Measurements from ENCODE around the gene FAM118B. TPM values are rescaled to one million over a fixed set of nuclear protein-coding genes. Genes with fewer than 3 reads are reported as not detected.

FAM118B gene
- total RNA-seq, 1 donor from 2014 or later = 20.7 TPM

DNA sequence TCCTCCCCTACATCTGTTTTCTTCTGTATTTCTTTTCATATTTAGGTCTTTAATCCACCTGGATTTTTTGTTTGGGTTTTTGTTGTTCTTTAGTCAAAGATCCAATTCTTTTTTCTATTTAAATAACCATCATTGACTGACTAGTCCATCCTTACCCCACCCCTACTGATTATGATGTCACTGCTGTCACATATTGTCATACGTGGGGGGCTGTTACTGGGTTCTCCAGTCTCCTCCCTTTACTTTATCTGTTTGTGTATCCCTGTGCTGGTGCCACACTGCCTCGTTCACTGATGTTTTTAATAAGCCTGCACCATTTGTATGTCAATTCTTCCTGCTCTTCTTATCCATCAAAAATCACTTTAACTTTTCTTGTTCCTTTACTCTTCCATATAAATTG is 85.4 kb downstream of the FAM118B start:
- no peak overlapping the region for H3K27ac Mint-ChIP-seq
- H3K9me3 Mint-ChIP-seq = no peaks in the 10 kb centered on the region
- H3K27me3 Mint-ChIP-seq (ENCODE audit: low read depth) = no peaks in the 10 kb centered on the region
- DNase-seq (ENCODE audit: low spot score in 2 of 2, unreplicated experiment in 2 of 2) = no peak
- peaks cover 24% of the 10 kb centered on the region for H3K36me3 Mint-ChIP-seq
- H3K4me3 Mint-ChIP-seq = no peak overlapping the region
- H3K4me1 Mint-ChIP-seq = no peaks in the 10 kb centered on the region
- TF ChIP-seq, protein P1, sequence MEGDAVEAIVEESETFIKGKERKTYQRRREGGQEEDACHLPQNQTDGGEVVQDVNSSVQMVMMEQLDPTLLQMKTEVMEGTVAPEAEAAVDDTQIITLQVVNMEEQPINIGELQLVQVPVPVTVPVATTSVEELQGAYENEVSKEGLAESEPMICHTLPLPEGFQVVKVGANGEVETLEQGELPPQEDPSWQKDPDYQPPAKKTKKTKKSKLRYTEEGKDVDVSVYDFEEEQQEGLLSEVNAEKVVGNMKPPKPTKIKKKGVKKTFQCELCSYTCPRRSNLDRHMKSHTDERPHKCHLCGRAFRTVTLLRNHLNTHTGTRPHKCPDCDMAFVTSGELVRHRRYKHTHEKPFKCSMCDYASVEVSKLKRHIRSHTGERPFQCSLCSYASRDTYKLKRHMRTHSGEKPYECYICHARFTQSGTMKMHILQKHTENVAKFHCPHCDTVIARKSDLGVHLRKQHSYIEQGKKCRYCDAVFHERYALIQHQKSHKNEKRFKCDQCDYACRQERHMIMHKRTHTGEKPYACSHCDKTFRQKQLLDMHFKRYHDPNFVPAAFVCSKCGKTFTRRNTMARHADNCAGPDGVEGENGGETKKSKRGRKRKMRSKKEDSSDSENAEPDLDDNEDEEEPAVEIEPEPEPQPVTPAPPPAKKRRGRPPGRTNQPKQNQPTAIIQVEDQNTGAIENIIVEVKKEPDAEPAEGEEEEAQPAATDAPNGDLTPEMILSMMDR (IDR thresholded peaks at IDR 0.05; ENCODE audit: unreplicated experiment) = no peak

DNA sequence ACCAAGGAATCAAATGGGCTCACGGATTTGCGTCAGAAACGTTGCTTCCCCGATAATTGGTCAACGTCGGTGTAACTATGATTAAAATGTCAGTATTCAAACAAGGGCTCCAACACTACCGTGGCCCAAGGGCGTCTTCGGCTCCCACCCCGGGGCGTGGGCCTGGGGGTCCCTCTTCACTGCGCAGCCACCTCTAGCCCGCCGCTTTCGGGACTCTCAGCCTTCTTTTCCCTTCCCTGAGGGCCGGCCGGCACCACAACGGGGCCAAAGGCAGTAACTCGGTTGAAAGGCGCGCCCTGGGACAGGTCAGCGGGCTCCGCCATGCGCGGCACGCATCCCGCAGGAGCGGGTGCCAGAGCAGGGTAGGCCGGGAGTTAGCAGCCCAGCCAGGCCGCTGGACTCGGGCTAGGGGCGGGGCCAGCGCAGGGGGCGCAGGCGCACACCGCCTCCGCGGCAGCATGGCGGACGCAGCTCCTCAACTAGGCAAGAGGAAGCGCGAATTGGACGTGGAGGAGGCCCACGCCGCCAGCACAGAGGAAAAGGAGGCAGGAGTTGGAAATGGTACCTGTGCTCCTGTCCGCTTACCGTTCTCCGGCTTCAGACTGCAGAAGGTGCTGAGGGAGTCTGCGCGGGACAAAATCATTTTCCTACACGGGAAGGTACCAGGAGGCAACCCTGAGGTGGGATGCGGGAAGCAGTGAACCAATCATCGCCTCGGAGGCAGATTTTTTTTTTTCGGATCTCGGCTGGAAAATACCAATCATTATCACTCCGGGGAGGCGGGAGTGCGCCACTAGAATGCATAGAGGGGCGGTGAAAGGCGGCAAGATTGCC is 92.3 kb downstream of the FAM118B start, which contains the start of gene DCPS:
Gene DCPS (plus strand): TSS at position 438 of the 834 bp plus-strand sequence. CDS start 21 bp downstream, at position 459.
- TF ChIP-seq, protein P1 (IDR thresholded peaks at IDR 0.05; ENCODE audit: unreplicated experiment) = no peak
- Mint-ChIP-seq H3K4me3 (peak within 1 kb of the TSS; percentile 89), H3K27ac (peak within 1 kb of the TSS; percentile 97), H3K4me1 (peaks cover 25% of the 10 kb centered on the region), H3K36me3 (peaks cover 7% of the 10 kb centered on the region), H3K9me3 (no peaks in the 10 kb centered on the region), H3K27me3 (ENCODE audit: low read depth) (no peaks in the 10 kb centered on the region)
- DNase-seq (ENCODE audit: low spot score in 2 of 2, unreplicated experiment in 2 of 2) = peak; percentile 85 to 94

DNA sequence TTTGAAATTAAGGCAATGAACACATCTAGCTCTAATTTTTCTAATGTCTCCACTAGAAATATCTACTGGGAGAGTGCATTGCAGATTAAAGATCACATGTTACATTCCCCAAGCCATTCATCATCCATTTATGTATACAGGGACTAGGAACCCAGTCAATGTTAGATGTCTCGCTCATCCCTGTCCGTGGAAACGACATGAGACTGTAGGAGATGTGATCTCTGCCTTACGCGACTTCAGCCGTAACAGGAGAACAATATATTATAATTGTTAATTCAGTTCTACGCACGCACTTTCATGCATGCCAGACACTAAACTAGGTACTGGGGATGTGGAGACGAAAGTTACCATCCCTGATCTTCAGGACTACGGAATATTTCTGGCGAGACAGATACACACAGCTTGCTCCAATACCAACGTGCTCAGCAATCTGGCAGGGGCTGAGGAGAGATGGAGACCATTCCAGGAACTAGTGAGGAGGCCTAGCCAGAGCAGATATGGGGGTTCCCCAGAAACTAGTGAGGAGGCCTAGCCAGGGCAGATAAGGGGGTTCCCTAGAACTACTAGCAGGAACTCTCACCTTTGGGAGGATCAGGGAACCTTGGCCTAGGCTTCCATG is 93.0 kb downstream of the FAM118B start:
- TF ChIP-seq, protein P1 (IDR thresholded peaks at IDR 0.05; ENCODE audit: unreplicated experiment) = no peak
- Mint-ChIP-seq H3K27ac (peak overlapping the region; percentile 97), H3K4me3 (peak overlapping the region; percentile 89), H3K36me3 (peaks cover 4% of the 10 kb centered on the region), H3K9me3 (no peaks in the 10 kb centered on the region), H3K4me1 (peaks cover 25% of the 10 kb centered on the region), H3K27me3 (ENCODE audit: low read depth) (no peaks in the 10 kb centered on the region)
- DNase-seq (ENCODE audit: low spot score in 2 of 2, unreplicated experiment in 2 of 2) = no peak

DNA sequence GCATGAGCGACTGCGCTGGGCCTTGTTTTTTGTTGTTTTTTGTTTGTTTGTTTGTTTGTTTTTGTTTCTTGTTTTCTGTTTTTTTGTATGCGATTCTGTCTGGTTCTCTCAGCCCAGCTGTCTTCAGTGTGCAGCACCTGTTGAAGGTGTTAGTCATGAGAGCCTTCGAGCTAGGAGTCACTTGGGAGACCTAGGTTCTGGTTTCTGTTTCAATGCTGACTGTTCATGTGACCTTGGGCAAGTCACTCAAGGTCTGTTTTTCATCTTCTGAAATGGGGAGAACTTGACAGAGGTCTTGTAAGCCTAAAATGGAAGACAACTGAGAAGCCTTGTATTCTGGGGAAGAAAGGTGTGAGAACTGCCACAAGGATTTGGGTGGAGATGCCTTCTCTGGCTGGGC is 94.1 kb downstream of the FAM118B start:
- DNase-seq (ENCODE audit: low spot score in 2 of 2, unreplicated experiment in 2 of 2) = no peak
- TF ChIP-seq, protein P1 (IDR thresholded peaks at IDR 0.05; ENCODE audit: unreplicated experiment) = no peak
- Mint-ChIP-seq H3K4me3 (no peak overlapping the region), H3K4me1 (peaks cover 25% of the 10 kb centered on the region), H3K27ac (peak overlapping the region; percentile 51), H3K36me3 (peaks cover 9% of the 10 kb centered on the region), H3K9me3 (no peaks in the 10 kb centered on the region), H3K27me3 (ENCODE audit: low read depth) (no peaks in the 10 kb centered on the region)

DNA sequence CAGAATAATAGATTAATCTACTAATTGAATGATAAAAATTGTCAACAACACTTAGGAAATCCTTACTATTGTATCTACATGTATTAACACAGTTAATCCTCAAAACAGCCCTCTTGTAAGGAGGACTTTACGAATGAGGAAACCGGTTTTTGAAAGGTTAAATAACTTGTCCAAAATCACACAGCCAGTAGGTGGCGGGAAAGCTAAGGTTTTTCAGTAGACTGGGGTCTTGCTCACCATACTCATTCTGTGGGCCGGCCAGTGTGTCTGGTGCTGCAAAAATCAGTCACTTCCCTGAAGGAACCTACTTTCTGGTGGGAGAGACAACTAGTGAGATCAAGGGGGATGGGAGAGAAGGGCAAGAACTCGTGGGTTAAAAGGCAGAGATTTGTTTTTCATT is 96.1 kb downstream of the FAM118B start:
- no peak overlapping the region for H3K4me3 Mint-ChIP-seq

More for the DNA sequence above, 96.1 kb downstream of the FAM118B start:
- H3K36me3 Mint-ChIP-seq = peaks cover 6% of the 10 kb centered on the region
- TF ChIP-seq, protein P1 (IDR thresholded peaks at IDR 0.05; ENCODE audit: unreplicated experiment) = peak; percentile 46
- H3K27ac Mint-ChIP-seq = no peak overlapping the region
- no peaks in the 10 kb centered on the region for H3K27me3 Mint-ChIP-seq (ENCODE audit: low read depth)
- H3K4me1 Mint-ChIP-seq = peaks cover 24% of the 10 kb centered on the region
- DNase-seq (ENCODE audit: low spot score in 2 of 2, unreplicated experiment in 2 of 2) = no peak
- H3K9me3 Mint-ChIP-seq = no peaks in the 10 kb centered on the region

Data from mesothelial cell of epicardium (in vitro differentiated cells).